GM21360 (cell line): ENCODE data around the gene DCAF5.

Source experiments
- ATAC-seq: cut with Tn5 transposase; IDR thresholded peaks from one replicate; pipeline ENCODE4 v1.9.1; 2021; ENCODE audit warnings: mild to moderate bottlenecking, moderate library complexity; ENCODE audit not compliant: unreplicated experiment

DCAF5 gene

DNA sequence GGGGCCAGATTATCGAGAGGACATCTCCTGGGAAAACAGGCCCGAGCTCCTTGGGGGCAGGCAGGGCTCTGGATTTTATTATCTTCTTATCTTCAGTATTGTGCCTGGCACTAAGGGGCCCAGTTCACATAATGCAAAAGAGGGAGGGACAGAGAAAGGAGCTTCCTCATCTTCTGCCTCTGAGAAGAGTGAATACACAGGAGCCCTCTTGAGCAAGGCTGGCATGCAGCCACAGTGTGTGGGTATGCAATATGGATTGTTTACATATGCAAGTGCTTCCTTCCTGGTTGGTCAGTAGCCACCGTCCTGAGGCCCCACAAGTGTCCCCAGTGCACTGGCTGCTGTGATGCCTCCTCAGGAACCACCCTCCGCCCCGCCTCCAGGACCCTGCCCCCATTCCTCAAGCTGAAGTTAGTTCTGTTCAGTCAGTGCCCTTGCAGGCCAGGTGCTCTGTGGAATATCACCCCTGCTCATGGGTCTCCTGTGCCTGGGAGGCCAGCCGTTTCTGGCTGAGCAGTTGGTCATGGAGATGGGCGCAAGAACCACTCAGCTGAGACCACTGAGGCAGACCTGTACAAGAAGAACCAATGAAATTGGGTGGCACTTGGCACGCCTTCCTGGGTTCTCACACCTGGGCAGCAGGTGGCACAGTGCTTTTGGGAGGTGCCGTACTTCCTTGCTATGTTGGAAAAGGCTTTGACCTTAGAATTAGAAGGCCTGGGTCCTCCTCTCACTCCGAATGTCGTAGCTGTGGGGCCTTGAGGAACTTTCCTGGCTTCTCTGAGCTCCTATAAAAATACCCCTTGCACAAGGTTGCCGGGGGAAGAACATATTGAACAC lies 138.8 kb downstream of the DCAF5 start:
- no peak for ATAC-seq

DNA sequence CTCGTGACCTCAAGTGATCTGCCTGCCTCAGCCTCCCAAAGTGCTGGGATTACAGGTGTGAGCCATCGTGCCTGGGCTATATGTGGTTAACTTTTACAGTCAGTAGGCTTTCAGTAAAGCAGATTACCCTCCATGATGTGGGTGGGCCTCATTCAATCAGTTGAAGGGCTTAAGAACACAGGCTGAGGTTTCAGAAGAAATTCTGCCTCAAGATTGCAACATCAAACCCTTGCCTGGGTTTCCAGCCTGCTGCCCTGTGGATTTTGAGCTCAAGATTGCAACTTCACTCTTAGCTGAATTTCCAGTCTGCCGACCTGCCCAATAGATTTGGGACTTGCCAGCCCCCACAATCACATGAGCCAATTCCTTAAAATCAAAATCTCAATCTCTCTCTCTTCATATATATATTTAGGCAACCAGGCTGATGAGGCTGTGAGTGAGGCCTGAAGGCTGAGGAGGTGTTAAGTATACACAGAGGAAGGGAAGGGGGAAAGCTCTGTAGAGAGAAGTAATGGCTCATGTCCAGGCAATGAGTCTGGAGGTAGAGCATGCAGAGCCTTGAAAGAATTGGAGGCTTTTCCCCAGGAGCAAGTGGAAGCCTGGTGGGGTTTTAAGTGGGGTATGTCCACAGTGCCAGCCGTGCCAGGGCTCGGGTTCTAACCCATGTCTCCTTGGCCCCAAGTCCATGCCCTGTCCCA lies 140.5 kb downstream of the DCAF5 start:
- no peak for ATAC-seq

DNA sequence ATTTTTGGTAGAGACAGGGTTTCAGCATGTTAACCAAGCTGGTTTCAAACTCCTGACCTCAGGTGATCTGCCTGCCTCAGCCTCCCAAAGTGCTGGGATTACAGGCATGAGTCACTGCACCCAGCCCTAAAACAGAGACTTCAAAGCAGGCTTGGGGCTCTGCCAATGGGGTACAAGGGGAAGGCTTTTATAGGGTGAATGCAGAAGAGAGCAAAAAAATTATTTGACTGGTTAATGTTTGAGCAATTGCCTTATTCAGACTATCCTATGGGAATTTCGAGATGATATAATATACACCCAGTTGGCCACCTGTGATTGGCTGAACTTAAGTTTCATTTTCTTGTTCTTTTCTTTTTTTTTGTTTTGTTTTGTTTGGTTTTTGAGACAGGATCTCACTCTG lies 142.3 kb downstream of the DCAF5 start:
- ATAC-seq: no peak

DNA sequence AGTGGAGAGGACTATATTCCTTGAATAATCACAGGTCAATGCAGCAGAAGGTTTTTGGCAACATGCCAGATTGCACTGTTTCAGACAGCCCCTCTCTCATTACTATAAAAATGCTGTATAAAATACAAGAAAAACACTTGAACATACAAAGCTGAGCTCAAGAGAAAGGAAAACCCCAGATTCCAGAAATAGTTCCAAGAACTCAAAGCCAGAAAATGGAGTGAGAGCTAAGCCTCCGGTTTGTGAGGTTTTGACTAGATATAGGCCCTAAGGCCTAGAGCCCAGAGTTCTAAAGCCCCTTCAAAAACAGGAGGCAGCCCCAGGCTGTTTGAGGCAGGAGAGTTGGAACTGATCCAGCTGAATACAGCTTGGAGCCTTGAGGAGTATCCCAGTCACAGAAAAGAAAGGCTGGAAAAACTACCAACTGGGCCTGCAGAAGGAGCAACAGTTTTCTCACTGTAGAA lies 144.5 kb downstream of the DCAF5 start:
- ATAC-seq: no peak

DNA sequence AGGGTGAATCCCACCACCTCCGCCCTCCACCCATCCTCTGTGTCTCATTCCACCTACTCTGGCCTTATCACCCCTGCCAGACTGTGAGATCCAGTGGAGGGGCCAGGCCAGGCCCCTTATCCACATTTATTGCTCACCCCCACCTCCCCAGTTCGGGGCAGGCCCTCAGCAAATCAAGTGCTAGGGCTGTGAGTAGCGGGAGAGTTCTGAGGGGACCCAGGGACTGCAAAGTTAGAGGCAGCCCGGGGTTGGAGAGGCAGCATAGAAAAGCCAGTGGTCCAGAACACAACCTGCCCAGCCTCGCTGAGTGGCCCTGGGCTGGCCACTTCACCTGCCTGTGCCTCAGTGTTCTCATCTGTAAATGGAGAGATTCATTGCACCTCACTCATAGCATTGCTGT lies 146.6 kb downstream of the DCAF5 start:
- no peak for ATAC-seq

DNA sequence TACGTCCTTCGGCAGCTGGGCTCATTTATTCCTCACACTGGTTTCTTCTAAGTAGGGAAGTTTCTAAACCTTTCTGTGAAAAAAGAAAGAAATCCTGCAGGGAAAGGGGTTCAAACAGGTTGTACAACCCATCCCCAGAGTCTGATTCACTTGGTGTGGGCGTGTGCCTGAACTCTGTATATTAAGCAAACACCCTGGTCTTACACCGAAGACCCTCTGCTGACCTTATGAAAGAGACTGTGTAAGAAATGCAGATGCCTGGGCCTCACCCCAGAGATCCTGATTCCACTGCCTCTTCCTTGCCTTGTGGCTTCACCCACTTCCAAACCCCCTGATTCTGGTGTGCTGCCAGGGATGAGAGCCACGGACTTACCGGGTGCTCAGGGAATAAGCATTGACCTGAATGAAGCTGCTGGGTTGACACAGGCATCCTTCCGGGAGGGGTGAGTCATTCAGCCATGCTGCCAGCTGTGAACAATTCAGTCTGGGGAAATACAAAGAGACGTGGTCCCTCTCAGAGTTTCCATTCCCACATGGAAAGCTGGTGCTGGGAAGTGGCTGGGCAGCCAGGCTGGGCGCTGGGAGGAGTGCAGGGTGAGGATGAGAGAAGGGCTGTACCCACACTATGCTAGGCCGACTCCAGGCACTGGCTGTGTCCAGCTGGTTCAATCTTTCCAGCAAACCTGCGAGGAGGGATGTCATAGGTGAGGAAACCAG lies 147.3 kb downstream of the DCAF5 start:
- ATAC-seq: no peak

DNA sequence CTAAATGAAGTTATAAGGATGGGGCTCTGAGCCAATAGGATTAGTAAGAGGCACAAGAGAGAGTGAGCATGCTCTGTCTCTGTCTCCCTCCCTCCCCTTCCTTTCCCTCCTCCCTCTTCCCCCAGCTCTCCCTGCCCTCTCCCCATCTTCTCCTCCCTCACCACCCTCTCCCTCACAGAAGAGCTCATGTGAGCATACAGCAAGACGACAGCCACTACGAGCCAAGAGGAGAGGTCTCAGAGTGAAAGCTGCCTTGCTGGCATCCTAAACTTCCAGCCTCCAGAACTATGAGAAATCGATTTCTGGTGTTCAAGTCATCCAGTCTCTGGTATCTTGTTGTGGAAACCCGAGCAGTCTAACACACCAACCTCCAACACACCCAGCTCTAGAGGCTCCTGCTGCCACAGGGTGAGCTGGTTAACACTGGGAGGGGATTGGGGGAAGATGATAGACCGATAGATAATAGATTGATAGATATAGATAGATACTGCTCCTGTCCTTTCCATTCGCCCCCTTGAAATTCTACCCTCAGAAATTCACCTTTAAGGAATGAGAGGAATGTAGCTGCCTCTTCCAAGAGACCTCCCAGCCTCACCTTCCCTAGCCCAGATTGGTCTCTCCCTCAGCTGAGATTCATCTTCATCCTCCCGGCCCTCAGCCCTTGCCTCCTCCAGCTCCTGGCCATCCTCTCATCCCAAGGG lies 148.0 kb downstream of the DCAF5 start:
- ATAC-seq: no peak

DNA sequence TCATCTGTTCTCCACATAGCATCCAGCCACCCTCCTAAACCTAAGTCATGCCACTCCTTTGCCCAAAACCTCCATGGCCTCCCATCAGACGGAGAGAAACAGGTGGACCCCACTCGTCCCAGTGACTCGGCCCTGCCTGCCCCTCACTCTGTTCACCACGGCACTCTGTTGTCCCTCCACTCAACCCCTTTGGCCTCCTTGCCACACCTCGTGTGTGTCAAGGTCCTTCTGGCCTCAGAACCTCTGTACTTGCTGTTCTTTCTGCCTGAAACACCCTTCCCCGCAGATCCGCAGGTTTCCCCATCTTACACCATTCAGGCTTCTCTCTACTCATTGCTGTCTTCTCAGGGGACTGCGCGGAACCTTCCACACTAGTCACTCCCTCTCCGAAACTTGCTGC lies 149.3 kb downstream of the DCAF5 start:
- no peak for ATAC-seq

DNA sequence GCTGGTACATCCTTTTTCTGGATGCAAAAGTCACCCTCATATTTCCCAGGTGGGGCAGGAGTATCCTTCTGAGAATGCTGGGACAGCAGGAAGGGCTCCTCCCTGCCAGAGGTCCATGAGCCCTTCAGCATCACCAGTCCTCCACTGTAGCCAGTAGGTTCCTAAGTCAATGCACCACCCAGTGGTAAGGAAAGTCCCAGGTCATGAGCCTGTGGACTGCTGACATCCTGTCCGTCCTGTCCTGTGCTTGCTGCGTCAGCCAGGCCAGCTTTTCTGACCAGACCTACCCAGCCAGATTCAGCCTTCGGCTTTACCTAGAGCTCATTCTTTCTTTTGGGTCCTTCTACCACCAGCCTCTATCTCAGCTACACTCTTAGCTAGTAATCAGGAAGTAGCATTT lies 150.8 kb downstream of the DCAF5 start:
- ATAC-seq: no peak

DNA sequence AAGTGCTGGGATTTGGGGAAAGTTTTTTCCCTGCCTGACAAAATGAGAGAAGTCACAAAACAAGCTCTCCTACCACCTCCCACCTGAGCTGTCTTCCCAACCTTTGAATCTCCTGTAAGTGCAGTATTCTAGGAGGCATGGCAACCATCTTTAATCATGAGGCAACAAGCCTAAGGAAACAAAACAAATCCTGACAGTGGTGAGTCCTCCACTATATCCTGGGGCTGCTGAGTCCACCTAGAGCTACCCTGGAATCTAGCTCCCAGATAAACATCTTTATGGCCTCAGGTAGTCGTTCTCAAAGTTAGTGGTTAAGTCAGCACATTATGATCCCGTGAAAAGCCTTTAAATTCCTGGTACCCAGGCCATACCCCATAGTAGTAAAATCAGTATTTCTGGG lies 151.5 kb downstream of the DCAF5 start:
- ATAC-seq: no peak
